Measurements from ENCODE around the gene CAMTA1. TPM values are rescaled to one million over a fixed set of nuclear protein-coding genes. Genes with fewer than 3 reads are reported as not detected.

CAMTA1 gene
- polyA plus RNA-seq, 1 of the 3 experiments (the other 2 are of a cell fraction), result 63.1 TPM

GRCh38 chr1:6750490-6750889, 34.8 kb upstream of the CAMTA1 start (continued):
- TF ChIP-seq FOXJ3 (CRISPR knock-in tag; IDR thresholded peaks at IDR 0.05) (no peak), ELF1 (IDR thresholded peaks at IDR 0.05) (no peak)

GRCh38 chr1:6753320-6754140, 31.7 kb upstream of the CAMTA1 start:
- Histone ChIP-seq H4K20me1 (ENCODE audit: insufficient read depth) (no peaks in the 10 kb centered on the region), H3K4me3 (ENCODE audit: low read depth in 2 of 2, low read length in 1 of 2) (no peak overlapping the region), H3K36me3 (replicated peaks in 1 of 2; ENCODE audit: control insufficient read depth in 1 of 2, insufficient read depth in 2 of 2, low read length in 1 of 2) (no peaks in the 10 kb centered on the region), H3K9me3 (no peaks in the 10 kb centered on the region), H3K79me2 (ENCODE audit: insufficient read depth) (no peaks in the 10 kb centered on the region), H3F3A (replicated peaks; ENCODE audit: insufficient read depth) (peaks cover 4% of the 10 kb centered on the region), H3K9ac (no peak overlapping the region), H3K27ac (ENCODE audit: low read depth in 2 of 2, low read length in 1 of 2) (no peak overlapping the region), H3K9me2 (no peaks in the 10 kb centered on the region), H3K27me3 (ENCODE audit: insufficient read depth) (no peaks in the 10 kb centered on the region), H2AFZ (ENCODE audit: low read depth) (no peak overlapping the region), H3K4me1 (ENCODE audit: control insufficient read depth in 1 of 2, insufficient read depth in 2 of 2, low read depth in 1 of 2, low read length in 1 of 2) (no peaks in the 10 kb centered on the region), H3K4me2 (no peak overlapping the region)
- no peak for DNase-seq
- CTCF ChIA-PET, result interaction anchor here (1.1 kb wide), 1 partner anchor 317 kb away, joined by 3 read pairs; no protein-coding TSS in a partner anchor
- WGBS (ENCODE audit: low lambda C conversion rate), result 80% methylated on average over 10 of the region's 10 CpGs
- TF ChIP-seq SIN3A (IDR thresholded peaks at IDR 0.05; ENCODE audit: borderline replicate concordance, low read depth, low read length) (no peak), EZH2phosphoT487 (IDR thresholded peaks at IDR 0.05; ENCODE audit: borderline replicate concordance, low read depth) (no peak), RAD21 (IDR thresholded peaks at IDR 0.05; ENCODE audit: low read length) (no peak), EP300 (IDR thresholded peaks at IDR 0.05; ENCODE audit: borderline replicate concordance in 1 of 2, low read depth in 1 of 2, low read length in 1 of 2) (no peak), ZBTB33 (IDR thresholded peaks at IDR 0.05; ENCODE audit: borderline replicate concordance, low read depth) (no peak), FOSL2 (IDR thresholded peaks at IDR 0.05; ENCODE audit: borderline replicate concordance, low read depth) (no peak), RFX5 (IDR thresholded peaks at IDR 0.05; ENCODE audit: low read length) (no peak)
- POLR2A ChIA-PET, result no interaction called here

GRCh38 chr1:6756457-6756856, 28.8 kb upstream of the CAMTA1 start:
- H3K4me1 ChIP-seq (ENCODE audit: control insufficient read depth in 1 of 2, insufficient read depth in 2 of 2, low read depth in 1 of 2, low read length in 1 of 2), result no peaks in the 10 kb centered on the region
- POLR2A ChIA-PET, result no interaction called here
- TF ChIP-seq MEF2A (IDR thresholded peaks at IDR 0.05; ENCODE audit: borderline replicate concordance, low read depth), result no peak
- no peak for TF ChIP-seq JUND (IDR thresholded peaks at IDR 0.05)
- TF ChIP-seq EZH2phosphoT487 (IDR thresholded peaks at IDR 0.05; ENCODE audit: borderline replicate concordance, low read depth), result no peak
- TF ChIP-seq FOXJ3 (CRISPR knock-in tag; IDR thresholded peaks at IDR 0.05), result no peak
- TF ChIP-seq REST (IDR thresholded peaks at IDR 0.05; ENCODE audit: low read depth, low read length), result no peak
- TF ChIP-seq ELF1 (IDR thresholded peaks at IDR 0.05), result no peak
- TF ChIP-seq PBX3 (IDR thresholded peaks at IDR 0.05), result no peak
- no peak for TF ChIP-seq SIN3A (IDR thresholded peaks at IDR 0.05; ENCODE audit: borderline replicate concordance, low read depth, low read length)
- no peak for TF ChIP-seq YY1 (IDR thresholded peaks at IDR 0.05; ENCODE audit: low read depth)
- no peak for TF ChIP-seq NRF1 (IDR thresholded peaks at IDR 0.05; ENCODE audit: low read depth, low read length)
- no peak for TF ChIP-seq CTCF (IDR thresholded peaks at IDR 0.05)

More at GRCh38 chr1:6756457-6756856, 28.8 kb upstream of the CAMTA1 start:
- Histone ChIP-seq H3F3A (replicated peaks; ENCODE audit: insufficient read depth) (peaks cover 4% of the 10 kb centered on the region), H3K4me2 (no peak overlapping the region), H3K36me3 (replicated peaks in 1 of 2; ENCODE audit: control insufficient read depth in 1 of 2, insufficient read depth in 2 of 2, low read length in 1 of 2) (no peaks in the 10 kb centered on the region), H3K27me3 (ENCODE audit: insufficient read depth) (no peaks in the 10 kb centered on the region), H4K20me1 (ENCODE audit: insufficient read depth) (no peaks in the 10 kb centered on the region), H3K4me3 (ENCODE audit: low read depth in 2 of 2, low read length in 1 of 2) (no peak overlapping the region), H3K9me3 (no peaks in the 10 kb centered on the region), H3K9ac (no peak overlapping the region), H3K79me2 (ENCODE audit: insufficient read depth) (no peaks in the 10 kb centered on the region), H2AFZ (ENCODE audit: low read depth) (no peak overlapping the region), H3K27ac (ENCODE audit: low read depth in 2 of 2, low read length in 1 of 2) (no peak overlapping the region), H3K9me2 (no peaks in the 10 kb centered on the region)
- no peak for DNase-seq
- CTCF ChIA-PET, result no interaction called here
- 50% methylated on average over 1 of the region's 1 CpG for whole genome bisulfite sequencing (ENCODE audit: low lambda C conversion rate)
